IPS-20b (cell line): ENCODE measurements around the gene UFSP2.
"Not testable (repeated sequence)": the region's sequence is repeated elsewhere in the genome, so short reads cannot be mapped to it uniquely, and the experiment has no call there.

Experiments
- H3K27ac ChIP-seq: one replicate; pipeline ENCODE4 v1.5.1; 2013; ENCODE audit warnings: low read length
- H3K27me3 ChIP-seq: 2 replicates; pipeline ENCODE4 v1.6.1; 2013; ENCODE audit warnings: mild to moderate bottlenecking, low read length, inconsistent platforms; ENCODE audit not compliant: insufficient read depth
- H3K36me3 ChIP-seq: 2 replicates; pipeline ENCODE4 v1.6.1; 2013; ENCODE audit warnings: low read depth, mild to moderate bottlenecking, inconsistent platforms, low read length, moderate library complexity; ENCODE audit not compliant: insufficient read depth
- H3K4me1 ChIP-seq: 2 replicates; pipeline ENCODE4 v1.6.1; 2013; ENCODE audit warnings: mild to moderate bottlenecking, control low read depth, inconsistent platforms, low read length, moderate library complexity; ENCODE audit not compliant: insufficient read depth
- H3K4me3 ChIP-seq: 2 replicates; pipeline ENCODE4 v1.5.1; 2013; ENCODE audit warnings: mild to moderate bottlenecking, low read length, inconsistent platforms
- H3K9ac ChIP-seq: 2 replicates; pipeline ENCODE4 v1.6.1; 2013; ENCODE audit warnings: low read depth, mild to moderate bottlenecking, inconsistent platforms, low read length, moderate library complexity
- H3K9me3 ChIP-seq: 2 replicates; pipeline ENCODE4 v1.6.1; 2013; ENCODE audit warnings: mild to moderate bottlenecking, low read depth, low read length, inconsistent platforms; ENCODE audit not compliant: insufficient read depth

The UFSP2 gene

GRCh38 chr4:185379326-185380295, 46.2 kb downstream of the UFSP2 start:
- H3K27me3 ChIP-seq: no peaks in the 10 kb centered on the region
- no peak overlapping the region for H3K27ac ChIP-seq
- H3K4me1 ChIP-seq: no peaks in the 10 kb centered on the region

GRCh38 chr4:185378264-185378663, 47.5 kb downstream of the UFSP2 start:
- Histone ChIP-seq H3K36me3 (no peaks in the 10 kb centered on the region), H3K9me3 (no peaks in the 10 kb centered on the region), H3K9ac (no peak overlapping the region), H3K27me3 (no peaks in the 10 kb centered on the region), H3K4me1 (no peaks in the 10 kb centered on the region), H3K4me3 (no peak overlapping the region), H3K27ac (no peak overlapping the region)

More at GRCh38 chr4:185379326-185380295, 46.2 kb downstream of the UFSP2 start:
- no peaks in the 10 kb centered on the region for H3K36me3 ChIP-seq
- H3K4me3 ChIP-seq: no peak overlapping the region
- no peaks in the 10 kb centered on the region for H3K9me3 ChIP-seq
- no peak overlapping the region for H3K9ac ChIP-seq

DNA sequence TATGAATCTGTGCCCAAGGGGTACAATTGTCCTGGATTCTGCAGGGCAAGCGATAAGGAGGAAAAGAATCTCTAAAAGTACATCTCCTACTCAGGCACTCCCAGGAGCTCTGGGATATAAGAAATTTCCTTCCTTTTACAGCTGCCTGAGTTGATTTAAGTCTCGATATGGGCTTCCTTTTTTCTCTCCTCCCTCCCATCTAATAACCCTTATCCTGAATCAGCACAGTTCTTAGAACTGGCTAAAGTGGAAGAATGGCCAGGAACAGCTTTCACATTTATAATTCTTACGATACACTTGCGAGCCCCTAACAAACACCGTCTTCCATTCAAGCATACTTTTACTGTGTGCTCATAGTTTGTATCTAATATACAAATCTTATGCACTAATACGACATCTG, 51.2 kb downstream of the UFSP2 start:
- Histone ChIP-seq H3K36me3 (no peaks in the 10 kb centered on the region), H3K4me1 (no peaks in the 10 kb centered on the region), H3K9me3 (no peaks in the 10 kb centered on the region), H3K9ac (no peak overlapping the region), H3K27me3 (no peaks in the 10 kb centered on the region), H3K27ac (no peak overlapping the region), H3K4me3 (no peak overlapping the region)

- no peaks in the 10 kb centered on the region for H3K36me3 ChIP-seq
- H3K9ac ChIP-seq: no peak overlapping the region
- H3K4me3 ChIP-seq: no peak overlapping the region
- H3K27me3 ChIP-seq: no peaks in the 10 kb centered on the region
- no peak overlapping the region for H3K27ac ChIP-seq
- H3K9me3 ChIP-seq: no peaks in the 10 kb centered on the region
- H3K4me1 ChIP-seq: no peaks in the 10 kb centered on the region
Observed at GRCh38 chr4:185374027-185374426, 51.7 kb downstream of the UFSP2 start.

DNA sequence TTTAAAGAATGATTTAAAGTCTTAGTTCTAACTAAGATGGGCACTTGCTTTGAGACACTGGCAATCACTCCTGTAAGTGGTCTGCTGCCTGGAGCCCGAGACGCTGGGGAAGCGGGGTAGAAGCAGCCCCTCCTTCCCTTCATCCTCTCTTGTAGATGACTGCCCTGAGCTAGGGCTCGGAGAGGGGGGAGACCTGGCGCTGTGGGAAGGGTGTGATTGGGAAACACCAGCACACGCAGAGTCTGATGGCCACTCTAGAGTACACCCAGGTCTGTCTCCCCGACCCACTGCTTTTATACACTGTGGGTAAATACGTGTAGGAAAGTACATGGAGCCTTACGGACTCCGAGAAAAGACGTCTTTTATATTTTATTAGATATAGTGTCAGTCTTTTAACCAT, 54.1 kb downstream of the UFSP2 start:
- no peaks in the 10 kb centered on the region for H3K9me3 ChIP-seq
- H3K27ac ChIP-seq: no peak overlapping the region
- H3K36me3 ChIP-seq: no peaks in the 10 kb centered on the region
- no peaks in the 10 kb centered on the region for H3K4me1 ChIP-seq
- H3K27me3 ChIP-seq: no peaks in the 10 kb centered on the region
- no peak overlapping the region for H3K9ac ChIP-seq
- H3K4me3 ChIP-seq: no peak overlapping the region

DNA sequence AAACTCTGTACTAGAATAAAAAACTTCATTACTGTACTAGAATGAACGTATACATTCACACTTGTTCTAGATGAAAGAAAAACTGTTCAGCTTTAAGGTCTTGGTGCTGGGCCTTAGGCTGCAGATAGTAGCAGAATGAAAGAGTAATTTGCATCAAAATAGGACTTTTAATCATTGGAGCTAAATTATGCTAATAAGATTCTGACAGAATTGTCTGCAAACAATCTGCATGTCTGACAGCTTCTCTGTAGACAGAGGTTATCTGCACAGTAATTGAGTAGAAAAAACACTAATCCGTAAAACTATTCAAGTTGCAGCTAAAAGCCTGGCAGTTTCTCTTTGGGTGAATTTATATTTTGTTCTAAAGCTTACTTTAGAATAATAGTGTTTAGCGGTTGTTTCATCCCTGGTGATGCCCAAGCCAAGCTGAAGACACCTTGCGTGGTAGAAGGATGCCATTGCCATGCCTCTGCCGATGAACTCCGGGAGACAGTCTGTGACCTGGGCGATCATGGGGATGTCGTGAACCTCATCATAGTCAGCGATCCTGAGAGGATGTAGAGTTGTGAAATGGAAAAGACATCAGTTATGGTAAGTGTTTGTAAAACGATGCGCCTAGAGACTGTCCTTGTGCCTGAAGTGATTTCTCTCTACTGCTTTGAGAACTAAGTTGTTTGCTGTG, 55.4 kb downstream of the UFSP2 start:
- Histone ChIP-seq H3K36me3 (no peaks in the 10 kb centered on the region), H3K4me3 (no peak overlapping the region), H3K27me3 (no peaks in the 10 kb centered on the region), H3K4me1 (no peaks in the 10 kb centered on the region), H3K9me3 (no peaks in the 10 kb centered on the region), H3K9ac (no peak overlapping the region), H3K27ac (no peak overlapping the region)

GRCh38 chr4:185369731-185370130, 56.0 kb downstream of the UFSP2 start:
- no peak overlapping the region for H3K9ac ChIP-seq
- no peak overlapping the region for H3K27ac ChIP-seq
- H3K4me1 ChIP-seq: no peaks in the 10 kb centered on the region
- H3K27me3 ChIP-seq: no peaks in the 10 kb centered on the region
- no peaks in the 10 kb centered on the region for H3K9me3 ChIP-seq
- H3K36me3 ChIP-seq: no peaks in the 10 kb centered on the region
- H3K4me3 ChIP-seq: no peak overlapping the region

- no peak overlapping the region for H3K9ac ChIP-seq
- H3K4me1 ChIP-seq: peaks cover 4% of the 10 kb centered on the region; the same call in 1 of the 2 replicates
- no peak overlapping the region for H3K4me3 ChIP-seq
- no peaks in the 10 kb centered on the region for H3K27me3 ChIP-seq
- H3K27ac ChIP-seq: no peak overlapping the region
- H3K36me3 ChIP-seq: no peaks in the 10 kb centered on the region
- H3K9me3 ChIP-seq: no peaks in the 10 kb centered on the region
Observed at GRCh38 chr4:185364886-185365285, 60.9 kb downstream of the UFSP2 start.

GRCh38 chr4:185363251-185363650, 62.5 kb downstream of the UFSP2 start:
- Histone ChIP-seq H3K27ac (no peak overlapping the region), H3K36me3 (no peaks in the 10 kb centered on the region), H3K9me3 (no peaks in the 10 kb centered on the region), H3K4me3 (no peak overlapping the region), H3K4me1 (peaks cover 4% of the 10 kb centered on the region; the same call in 1 of the 2 replicates), H3K27me3 (no peaks in the 10 kb centered on the region), H3K9ac (no peak overlapping the region)

- not testable (repeated sequence) for H3K36me3 ChIP-seq, H3K27ac ChIP-seq, H3K4me1 ChIP-seq, H3K9me3 ChIP-seq, H3K27me3 ChIP-seq, H3K9ac ChIP-seq, H3K4me3 ChIP-seq
Observed at GRCh38 chr4:185362570-185362969, 63.2 kb downstream of the UFSP2 start.

DNA sequence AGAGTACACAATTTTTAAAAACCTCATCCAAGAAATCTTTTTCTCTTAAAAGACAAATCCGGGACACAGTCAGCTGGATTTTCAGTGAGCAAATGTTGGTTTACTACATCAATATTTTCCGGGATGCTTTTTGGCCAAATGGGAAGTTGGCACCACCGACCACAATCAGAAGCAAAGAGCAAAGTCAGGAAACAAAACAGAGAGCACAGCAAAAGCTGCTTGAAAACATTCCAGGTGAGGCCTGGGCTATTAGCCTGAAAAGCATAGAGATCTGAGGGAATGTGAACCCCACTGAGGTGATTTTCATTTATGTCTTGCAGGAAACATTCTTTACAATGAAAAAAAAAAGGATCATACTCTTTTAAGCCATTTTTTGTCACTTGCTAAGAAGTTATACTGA, 63.9 kb downstream of the UFSP2 start:
- no peak overlapping the region for H3K9ac ChIP-seq
- H3K4me3 ChIP-seq: no peak overlapping the region
- no peak overlapping the region for H3K27ac ChIP-seq
- H3K4me1 ChIP-seq: peaks cover 4% of the 10 kb centered on the region; the same call in 1 of the 2 replicates
- no peaks in the 10 kb centered on the region for H3K9me3 ChIP-seq
- H3K36me3 ChIP-seq: no peaks in the 10 kb centered on the region
- no peaks in the 10 kb centered on the region for H3K27me3 ChIP-seq
